WTC11 (cell line): ENCODE data around the gene SH3BP5L. TPM values are rescaled to one million over a fixed set of nuclear protein-coding genes. Genes with fewer than 3 reads are reported as not detected.

Source experiments
- ATAC-seq: fragments of 200-7000 bp; cut with Tn5 transposase; 2 replicates; pipeline ENCODE4 v1.10.0; 2021; ENCODE audit warnings: mild to moderate bottlenecking, moderate library complexity
- CTCF ChIA-PET: fragments of 300-600 bp; sonication (Branson Sonifier 250); formaldehyde crosslinking; loops from one replicate; lab custom pipeline; 2021; ENCODE audit warnings: antibody characterized with exemption; lab: Charles Lee
- POLR2A ChIA-PET: fragments of 350-600 bp; sonication (Branson Sonifier 250); formaldehyde crosslinking; loops from one replicate; lab custom pipeline; 2021; ENCODE audit warnings: antibody characterized with exemption; lab: Charles Lee
- DNase-seq: peaks from one replicate; pipeline ENCODE4 v3.0.0; 2021; ENCODE audit warnings: low spot score
- H3K27ac Mint-ChIP-seq: 2 replicates; pipeline ENCODE4 v1.8.0; 2021; ENCODE audit warnings: mixed read lengths
- H3K27me3 Mint-ChIP-seq: 2 replicates; pipeline ENCODE4 v1.8.0; 2021; ENCODE audit warnings: low read depth, mild to moderate bottlenecking, moderate library complexity, mixed read lengths
- H3K36me3 Mint-ChIP-seq: 2 replicates; pipeline ENCODE4 v1.8.0; 2021; ENCODE audit warnings: mixed read lengths
- H3K4me1 Mint-ChIP-seq: 2 replicates; pipeline ENCODE4 v1.8.0; 2022; ENCODE audit warnings: mixed read lengths
- H3K4me3 Mint-ChIP-seq: 2 replicates; pipeline ENCODE4 v1.8.0; 2021; ENCODE audit warnings: mild to moderate bottlenecking, moderate library complexity, mixed read lengths
- H3K9me3 Mint-ChIP-seq: 2 replicates; pipeline ENCODE4 v1.8.0; 2021; ENCODE audit warnings: mixed read lengths
- ATF1 ChIP-seq: sonication (generic); formaldehyde crosslinking; IDR thresholded peaks from 2 replicates; pipeline ENCODE4 v1.8.1; 2023; ENCODE audit warnings: mild to moderate bottlenecking, moderate library complexity, missing genetic modification reagents
- ETV6 ChIP-seq: sonication (generic); formaldehyde crosslinking; IDR thresholded peaks from 2 replicates; pipeline ENCODE4 v1.8.1; 2022; ENCODE audit warnings: mild to moderate bottlenecking, missing genetic modification reagents
- FOXJ3 ChIP-seq: sonication (generic); formaldehyde crosslinking; IDR thresholded peaks from 2 replicates; pipeline ENCODE4 v1.9.0; 2021; ENCODE audit warnings: missing genetic modification reagents, mild to moderate bottlenecking, borderline replicate concordance
- GTF2I ChIP-seq: fragments of 250-450 bp; sonication (Bioruptor Pico); conservative IDR thresholded peaks from 2 replicates; pipeline ENCODE4 v1.4.0; 2021; ENCODE audit warnings: mild to moderate bottlenecking
- HMGA2 ChIP-seq: fragments of 250-450 bp; sonication (Bioruptor Pico); IDR thresholded peaks from 2 replicates; pipeline ENCODE4 v1.4.0; 2021; ENCODE audit warnings: mild to moderate bottlenecking, moderate library complexity
- JAZF1 ChIP-seq: fragments of 250-450 bp; sonication (Bioruptor Pico); IDR thresholded peaks from 2 replicates; pipeline ENCODE4 v1.9.0; 2021; ENCODE audit warnings: moderate library complexity, mild to moderate bottlenecking, inconsistent platforms
- KAT7 ChIP-seq: sonication (generic); formaldehyde crosslinking; IDR thresholded peaks from 2 replicates; pipeline ENCODE4 v1.8.1; 2023; ENCODE audit warnings: missing genetic modification reagents, mild to moderate bottlenecking, borderline replicate concordance
- MYBL2 ChIP-seq: sonication (generic); formaldehyde crosslinking; IDR thresholded peaks from 2 replicates; pipeline ENCODE4 v1.8.1; 2023; ENCODE audit warnings: mild to moderate bottlenecking, moderate library complexity, missing genetic modification reagents
- TEAD4 ChIP-seq: sonication (generic); formaldehyde crosslinking; IDR thresholded peaks from 2 replicates; pipeline ENCODE4 v1.8.0; 2022; ENCODE audit warnings: mild to moderate bottlenecking, missing genetic modification reagents
- ZNF121 ChIP-seq: sonication (generic); formaldehyde crosslinking; IDR thresholded peaks from 2 replicates; pipeline ENCODE4 v1.8.0; 2023; ENCODE audit warnings: missing genetic modification reagents
- ZNF138 ChIP-seq: sonication (generic); formaldehyde crosslinking; conservative IDR thresholded peaks from 2 replicates; pipeline ENCODE4 v1.8.1; 2022; ENCODE audit warnings: mild to moderate bottlenecking, moderate library complexity, missing genetic modification reagents
- ZNF219 ChIP-seq: sonication (generic); formaldehyde crosslinking; IDR thresholded peaks from 2 replicates; pipeline ENCODE4 v1.8.0; 2023; ENCODE audit warnings: missing genetic modification reagents, mild to moderate bottlenecking, borderline replicate concordance
- ZNF232 ChIP-seq: sonication (generic); formaldehyde crosslinking; IDR thresholded peaks from 2 replicates; pipeline ENCODE4 v1.8.0; 2022; ENCODE audit warnings: mild to moderate bottlenecking, missing genetic modification reagents
- ZNF671 ChIP-seq: fragments of 250-450 bp; sonication (Bioruptor Pico); IDR thresholded peaks from 2 replicates; pipeline ENCODE4 v1.8.0; 2021; ENCODE audit warnings: mild to moderate bottlenecking
- total RNA-seq: library from RNA; stranded (reverse); gene quantifications from 3 replicates; pipeline ENCODE4 v1.2.3, GENCODE V29; 2021
- TF ChIP-seq, protein P1 (sequence below): sonication (generic); formaldehyde crosslinking; IDR thresholded peaks from 2 replicates; pipeline ENCODE4 v1.8.0; 2023; ENCODE audit warnings: missing genetic modification reagents
- TF ChIP-seq, protein P2 (sequence below): sonication (generic); formaldehyde crosslinking; IDR thresholded peaks from 2 replicates; pipeline ENCODE4 v1.8.1; 2022; ENCODE audit warnings: low read depth, missing genetic modification reagents, borderline replicate concordance
- TF ChIP-seq, protein P3 (sequence below): fragments of 250-450 bp; sonication (Bioruptor Pico); IDR thresholded peaks from 2 replicates; pipeline ENCODE4 v1.9.0; 2021; ENCODE audit warnings: moderate library complexity, mild to moderate bottlenecking, inconsistent platforms, borderline replicate concordance
- TF ChIP-seq, protein P4 (sequence below): fragments of 250-450 bp; sonication (Bioruptor Pico); IDR thresholded peaks from 2 replicates; pipeline ENCODE4 v1.9.0; 2021; ENCODE audit warnings: mild to moderate bottlenecking, borderline replicate concordance
- TF ChIP-seq, protein P5 (sequence below): sonication (generic); formaldehyde crosslinking; IDR thresholded peaks from 2 replicates; pipeline ENCODE4 v1.8.0; 2022; ENCODE audit warnings: mild to moderate bottlenecking, missing genetic modification reagents
- TF ChIP-seq, protein P6 (sequence below): fragments of 250-450 bp; sonication (Bioruptor Pico); IDR thresholded peaks from 2 replicates; pipeline ENCODE4 v2.1.2; 2022; ENCODE audit warnings: mild to moderate bottlenecking, moderate library complexity
- TF ChIP-seq, protein P7 (sequence below): fragments of 200-600 bp; IDR thresholded peaks from 2 replicates; pipeline ENCODE4 v1.8.0; 2022; ENCODE audit warnings: antibody characterized with exemption
- TF ChIP-seq, protein P8 (sequence below): fragments of 250-450 bp; sonication (Bioruptor Pico); IDR thresholded peaks from 2 replicates; pipeline ENCODE4 v1.9.0; 2021; ENCODE audit warnings: mild to moderate bottlenecking

SH3BP5L gene
- total RNA-seq, 1 experiment from 2014 or later: 32.9 TPM

DNA sequence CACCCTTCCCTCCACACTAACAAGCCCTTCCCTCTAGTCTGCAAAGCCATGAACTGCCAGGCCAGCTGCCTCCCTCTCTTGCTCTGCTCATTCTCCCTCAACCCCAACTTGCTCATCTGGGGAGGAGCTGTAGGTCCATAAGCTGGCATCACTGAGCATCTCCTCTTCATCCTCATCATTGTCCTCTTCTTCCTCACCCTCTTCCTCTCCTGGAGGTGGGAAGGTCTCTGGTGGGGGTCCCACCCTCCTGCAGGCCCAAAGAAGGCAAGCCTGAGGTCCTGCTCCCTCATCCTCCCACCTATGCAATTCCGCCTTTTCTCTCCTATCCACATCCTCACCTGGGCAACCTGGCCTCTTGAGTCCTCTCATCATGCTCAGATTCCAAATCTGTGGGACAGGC lies 30.5 kb upstream of the SH3BP5L start:
- H3K9me3 Mint-ChIP-seq: peaks cover 3% of the 10 kb centered on the region
- peaks cover 8% of the 10 kb centered on the region for H3K36me3 Mint-ChIP-seq
- DNase-seq (no peak), ATAC-seq (no peak)
- TF ChIP-seq ZNF138 (CRISPR knock-in tag): no peak
- TF ChIP-seq, protein P1, sequence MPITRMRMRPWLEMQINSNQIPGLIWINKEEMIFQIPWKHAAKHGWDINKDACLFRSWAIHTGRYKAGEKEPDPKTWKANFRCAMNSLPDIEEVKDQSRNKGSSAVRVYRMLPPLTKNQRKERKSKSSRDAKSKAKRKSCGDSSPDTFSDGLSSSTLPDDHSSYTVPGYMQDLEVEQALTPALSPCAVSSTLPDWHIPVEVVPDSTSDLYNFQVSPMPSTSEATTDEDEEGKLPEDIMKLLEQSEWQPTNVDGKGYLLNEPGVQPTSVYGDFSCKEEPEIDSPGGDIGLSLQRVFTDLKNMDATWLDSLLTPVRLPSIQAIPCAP (CRISPR knock-in tag): no peak
- TF ChIP-seq, protein P2, sequence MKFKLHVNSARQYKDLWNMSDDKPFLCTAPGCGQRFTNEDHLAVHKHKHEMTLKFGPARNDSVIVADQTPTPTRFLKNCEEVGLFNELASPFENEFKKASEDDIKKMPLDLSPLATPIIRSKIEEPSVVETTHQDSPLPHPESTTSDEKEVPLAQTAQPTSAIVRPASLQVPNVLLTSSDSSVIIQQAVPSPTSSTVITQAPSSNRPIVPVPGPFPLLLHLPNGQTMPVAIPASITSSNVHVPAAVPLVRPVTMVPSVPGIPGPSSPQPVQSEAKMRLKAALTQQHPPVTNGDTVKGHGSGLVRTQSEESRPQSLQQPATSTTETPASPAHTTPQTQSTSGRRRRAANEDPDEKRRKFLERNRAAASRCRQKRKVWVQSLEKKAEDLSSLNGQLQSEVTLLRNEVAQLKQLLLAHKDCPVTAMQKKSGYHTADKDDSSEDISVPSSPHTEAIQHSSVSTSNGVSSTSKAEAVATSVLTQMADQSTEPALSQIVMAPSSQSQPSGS: no peak
- TF ChIP-seq TEAD4 (CRISPR knock-in tag): no peak
- no peak for TF ChIP-seq ATF1 (CRISPR knock-in tag)
- TF ChIP-seq, protein P3, sequence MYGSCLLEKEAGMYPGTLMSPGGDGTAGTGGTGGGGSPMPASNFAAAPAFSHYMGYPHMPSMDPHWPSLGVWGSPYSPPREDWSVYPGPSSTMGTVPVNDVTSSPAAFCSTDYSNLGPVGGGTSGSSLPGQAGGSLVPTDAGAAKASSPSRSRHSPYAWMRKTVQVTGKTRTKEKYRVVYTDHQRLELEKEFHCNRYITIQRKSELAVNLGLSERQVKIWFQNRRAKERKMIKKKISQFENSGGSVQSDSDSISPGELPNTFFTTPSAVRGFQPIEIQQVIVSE: no peak
- no peak for TF ChIP-seq FOXJ3 (CRISPR knock-in tag)
- TF ChIP-seq GTF2I: no peak
- CTCF ChIA-PET: interaction anchor here (0.6 kb wide), 1 partner anchor 15 kb away, joined by 4 read pairs; no protein-coding TSS in a partner anchor
- no peak overlapping the region for H3K4me3 Mint-ChIP-seq
- no peak overlapping the region for H3K27ac Mint-ChIP-seq
- POLR2A ChIA-PET: no interaction called here
- H3K4me1 Mint-ChIP-seq: peaks cover 16% of the 10 kb centered on the region
- H3K27me3 Mint-ChIP-seq: peaks cover 11% of the 10 kb centered on the region

DNA sequence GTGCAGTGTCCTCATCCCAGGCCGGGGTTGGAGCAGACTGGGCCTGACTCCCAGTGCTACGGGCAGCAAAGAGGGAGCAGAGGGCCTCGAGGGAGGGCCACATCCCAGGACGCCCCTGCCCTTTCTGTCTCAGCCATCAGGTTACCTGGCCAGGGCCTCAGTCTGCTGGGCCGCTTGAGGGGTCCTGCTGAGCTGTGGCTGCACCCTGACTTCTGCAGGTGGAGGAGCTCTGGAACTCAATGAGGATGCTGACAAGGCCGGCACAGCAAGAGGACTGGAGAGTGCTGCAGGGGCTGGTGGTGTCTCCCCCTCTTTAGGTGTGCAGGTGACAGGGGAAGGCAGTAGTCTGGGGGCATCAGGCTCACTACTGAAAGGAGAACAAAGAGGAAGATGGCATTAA lies 29.9 kb upstream of the SH3BP5L start:
- ChIA-PET POLR2A (no interaction called here), CTCF (no interaction called here)
- peaks cover 16% of the 10 kb centered on the region for H3K4me1 Mint-ChIP-seq
- peaks cover 8% of the 10 kb centered on the region for H3K36me3 Mint-ChIP-seq
- no peak for DNase-seq
- no peak overlapping the region for H3K27ac Mint-ChIP-seq
- H3K9me3 Mint-ChIP-seq: peaks cover 3% of the 10 kb centered on the region
- H3K27me3 Mint-ChIP-seq: peaks cover 5% of the 10 kb centered on the region
- no peak overlapping the region for H3K4me3 Mint-ChIP-seq
- no peak for ATAC-seq
- TF ChIP-seq, protein P4, sequence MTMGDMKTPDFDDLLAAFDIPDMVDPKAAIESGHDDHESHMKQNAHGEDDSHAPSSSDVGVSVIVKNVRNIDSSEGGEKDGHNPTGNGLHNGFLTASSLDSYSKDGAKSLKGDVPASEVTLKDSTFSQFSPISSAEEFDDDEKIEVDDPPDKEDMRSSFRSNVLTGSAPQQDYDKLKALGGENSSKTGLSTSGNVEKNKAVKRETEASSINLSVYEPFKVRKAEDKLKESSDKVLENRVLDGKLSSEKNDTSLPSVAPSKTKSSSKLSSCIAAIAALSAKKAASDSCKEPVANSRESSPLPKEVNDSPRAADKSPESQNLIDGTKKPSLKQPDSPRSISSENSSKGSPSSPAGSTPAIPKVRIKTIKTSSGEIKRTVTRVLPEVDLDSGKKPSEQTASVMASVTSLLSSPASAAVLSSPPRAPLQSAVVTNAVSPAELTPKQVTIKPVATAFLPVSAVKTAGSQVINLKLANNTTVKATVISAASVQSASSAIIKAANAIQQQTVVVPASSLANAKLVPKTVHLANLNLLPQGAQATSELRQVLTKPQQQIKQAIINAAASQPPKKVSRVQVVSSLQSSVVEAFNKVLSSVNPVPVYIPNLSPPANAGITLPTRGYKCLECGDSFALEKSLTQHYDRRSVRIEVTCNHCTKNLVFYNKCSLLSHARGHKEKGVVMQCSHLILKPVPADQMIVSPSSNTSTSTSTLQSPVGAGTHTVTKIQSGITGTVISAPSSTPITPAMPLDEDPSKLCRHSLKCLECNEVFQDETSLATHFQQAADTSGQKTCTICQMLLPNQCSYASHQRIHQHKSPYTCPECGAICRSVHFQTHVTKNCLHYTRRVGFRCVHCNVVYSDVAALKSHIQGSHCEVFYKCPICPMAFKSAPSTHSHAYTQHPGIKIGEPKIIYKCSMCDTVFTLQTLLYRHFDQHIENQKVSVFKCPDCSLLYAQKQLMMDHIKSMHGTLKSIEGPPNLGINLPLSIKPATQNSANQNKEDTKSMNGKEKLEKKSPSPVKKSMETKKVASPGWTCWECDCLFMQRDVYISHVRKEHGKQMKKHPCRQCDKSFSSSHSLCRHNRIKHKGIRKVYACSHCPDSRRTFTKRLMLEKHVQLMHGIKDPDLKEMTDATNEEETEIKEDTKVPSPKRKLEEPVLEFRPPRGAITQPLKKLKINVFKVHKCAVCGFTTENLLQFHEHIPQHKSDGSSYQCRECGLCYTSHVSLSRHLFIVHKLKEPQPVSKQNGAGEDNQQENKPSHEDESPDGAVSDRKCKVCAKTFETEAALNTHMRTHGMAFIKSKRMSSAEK (CRISPR knock-in tag): no peak
- TF ChIP-seq HMGA2 (CRISPR knock-in tag) (no peak), ZNF219 (no peak), ZNF232 (CRISPR knock-in tag) (no peak), KAT7 (CRISPR knock-in tag) (no peak), ZNF121 (CRISPR knock-in tag) (no peak), TEAD4 (CRISPR knock-in tag) (no peak), MYBL2 (CRISPR knock-in tag) (no peak), ETV6 (CRISPR knock-in tag) (no peak), JAZF1 (CRISPR knock-in tag) (no peak), ZNF671 (CRISPR knock-in tag) (no peak)
- TF ChIP-seq, protein P5, sequence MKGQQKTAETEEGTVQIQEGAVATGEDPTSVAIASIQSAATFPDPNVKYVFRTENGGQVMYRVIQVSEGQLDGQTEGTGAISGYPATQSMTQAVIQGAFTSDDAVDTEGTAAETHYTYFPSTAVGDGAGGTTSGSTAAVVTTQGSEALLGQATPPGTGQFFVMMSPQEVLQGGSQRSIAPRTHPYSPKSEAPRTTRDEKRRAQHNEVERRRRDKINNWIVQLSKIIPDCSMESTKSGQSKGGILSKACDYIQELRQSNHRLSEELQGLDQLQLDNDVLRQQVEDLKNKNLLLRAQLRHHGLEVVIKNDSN: no peak
- TF ChIP-seq, protein P6, sequence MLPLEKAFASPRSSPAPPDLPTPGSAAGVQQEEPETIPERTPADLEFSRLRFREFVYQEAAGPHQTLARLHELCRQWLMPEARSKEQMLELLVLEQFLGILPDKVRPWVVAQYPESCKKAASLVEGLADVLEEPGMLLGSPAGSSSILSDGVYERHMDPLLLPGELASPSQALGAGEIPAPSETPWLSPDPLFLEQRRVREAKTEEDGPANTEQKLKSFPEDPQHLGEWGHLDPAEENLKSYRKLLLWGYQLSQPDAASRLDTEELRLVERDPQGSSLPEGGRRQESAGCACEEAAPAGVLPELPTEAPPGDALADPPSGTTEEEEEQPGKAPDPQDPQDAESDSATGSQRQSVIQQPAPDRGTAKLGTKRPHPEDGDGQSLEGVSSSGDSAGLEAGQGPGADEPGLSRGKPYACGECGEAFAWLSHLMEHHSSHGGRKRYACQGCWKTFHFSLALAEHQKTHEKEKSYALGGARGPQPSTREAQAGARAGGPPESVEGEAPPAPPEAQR (CRISPR knock-in tag): no peak
- TF ChIP-seq, protein P7, sequence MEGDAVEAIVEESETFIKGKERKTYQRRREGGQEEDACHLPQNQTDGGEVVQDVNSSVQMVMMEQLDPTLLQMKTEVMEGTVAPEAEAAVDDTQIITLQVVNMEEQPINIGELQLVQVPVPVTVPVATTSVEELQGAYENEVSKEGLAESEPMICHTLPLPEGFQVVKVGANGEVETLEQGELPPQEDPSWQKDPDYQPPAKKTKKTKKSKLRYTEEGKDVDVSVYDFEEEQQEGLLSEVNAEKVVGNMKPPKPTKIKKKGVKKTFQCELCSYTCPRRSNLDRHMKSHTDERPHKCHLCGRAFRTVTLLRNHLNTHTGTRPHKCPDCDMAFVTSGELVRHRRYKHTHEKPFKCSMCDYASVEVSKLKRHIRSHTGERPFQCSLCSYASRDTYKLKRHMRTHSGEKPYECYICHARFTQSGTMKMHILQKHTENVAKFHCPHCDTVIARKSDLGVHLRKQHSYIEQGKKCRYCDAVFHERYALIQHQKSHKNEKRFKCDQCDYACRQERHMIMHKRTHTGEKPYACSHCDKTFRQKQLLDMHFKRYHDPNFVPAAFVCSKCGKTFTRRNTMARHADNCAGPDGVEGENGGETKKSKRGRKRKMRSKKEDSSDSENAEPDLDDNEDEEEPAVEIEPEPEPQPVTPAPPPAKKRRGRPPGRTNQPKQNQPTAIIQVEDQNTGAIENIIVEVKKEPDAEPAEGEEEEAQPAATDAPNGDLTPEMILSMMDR: no peak
- TF ChIP-seq, protein P3: no peak
- TF ChIP-seq, protein P8, sequence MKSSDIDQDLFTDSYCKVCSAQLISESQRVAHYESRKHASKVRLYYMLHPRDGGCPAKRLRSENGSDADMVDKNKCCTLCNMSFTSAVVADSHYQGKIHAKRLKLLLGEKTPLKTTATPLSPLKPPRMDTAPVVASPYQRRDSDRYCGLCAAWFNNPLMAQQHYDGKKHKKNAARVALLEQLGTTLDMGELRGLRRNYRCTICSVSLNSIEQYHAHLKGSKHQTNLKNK (CRISPR knock-in tag): no peak
